SK-N-SH (cell line): ENCODE results near the gene PANK4.

Experiments used
- JUND ChIP-seq: IDR thresholded peaks from 2 replicates; pipeline ENCODE4 v1.4.0; 2012
- NFIC ChIP-seq: IDR thresholded peaks from 2 replicates; pipeline ENCODE4 v1.4.0; 2012; ENCODE audit warnings: borderline replicate concordance
- NRF1 ChIP-seq: IDR thresholded peaks from 2 replicates; pipeline ENCODE4 v1.6.1; 2012; ENCODE audit warnings: low read depth, mild to moderate bottlenecking, low read length
- RXRA ChIP-seq: IDR thresholded peaks from 2 replicates; pipeline ENCODE4 v1.4.0; 2012; ENCODE audit warnings: low read depth, mild to moderate bottlenecking, borderline replicate concordance
- SIN3A ChIP-seq: IDR thresholded peaks from 2 replicates; pipeline ENCODE4 v1.6.1; 2012; ENCODE audit warnings: low read depth, mild to moderate bottlenecking, low read length, moderate library complexity, borderline replicate concordance
- TEAD4 ChIP-seq: IDR thresholded peaks from 2 replicates; pipeline ENCODE4 v1.4.0; 2012; ENCODE audit warnings: mild to moderate bottlenecking, borderline replicate concordance; ENCODE audit not compliant: insufficient read depth
- TF ChIP-seq, protein P1 (sequence below): fragments of 150-350 bp; IDR thresholded peaks from 2 replicates; pipeline ENCODE4 v1.6.1; 2017; ENCODE audit warnings: antibody characterized with exemption, low read length, low read depth, borderline replicate concordance
- TF ChIP-seq, protein P2 (sequence below): fragments of 200-600 bp; sonication (generic); IDR thresholded peaks from 2 replicates; pipeline ENCODE4 v1.6.1; 2017; ENCODE audit warnings: antibody characterized with exemption, mild to moderate bottlenecking, moderate library complexity
- TF ChIP-seq, protein P3 (sequence below): IDR thresholded peaks from 2 replicates; pipeline ENCODE4 v1.4.0; 2012; ENCODE audit warnings: low read depth, borderline replicate concordance

DNA sequence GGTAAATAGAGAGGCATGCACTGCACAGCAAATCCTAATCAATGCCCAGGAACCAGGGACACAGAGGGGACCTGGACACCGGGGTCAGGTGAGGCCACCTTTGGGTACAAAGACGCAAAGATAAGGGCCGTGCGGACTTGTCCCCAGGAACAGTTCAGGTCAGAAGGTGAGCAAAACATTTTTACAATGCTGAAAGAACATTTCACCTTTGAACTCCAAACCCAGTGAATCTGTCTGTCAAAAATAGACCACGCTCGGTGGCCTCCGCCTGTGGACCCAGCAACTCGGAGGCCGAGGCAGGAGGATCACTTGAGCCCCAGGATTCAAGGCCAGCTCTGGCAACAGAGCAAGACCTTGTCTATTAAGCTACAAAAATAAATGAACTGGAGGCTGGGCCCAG is 45.0 kb upstream of the PANK4 start:
- no peak for TF ChIP-seq JUND
- TF ChIP-seq, protein P1, sequence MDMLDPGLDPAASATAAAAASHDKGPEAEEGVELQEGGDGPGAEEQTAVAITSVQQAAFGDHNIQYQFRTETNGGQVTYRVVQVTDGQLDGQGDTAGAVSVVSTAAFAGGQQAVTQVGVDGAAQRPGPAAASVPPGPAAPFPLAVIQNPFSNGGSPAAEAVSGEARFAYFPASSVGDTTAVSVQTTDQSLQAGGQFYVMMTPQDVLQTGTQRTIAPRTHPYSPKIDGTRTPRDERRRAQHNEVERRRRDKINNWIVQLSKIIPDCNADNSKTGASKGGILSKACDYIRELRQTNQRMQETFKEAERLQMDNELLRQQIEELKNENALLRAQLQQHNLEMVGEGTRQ, result no peak
- no peak for TF ChIP-seq NFIC
- TF ChIP-seq, protein P2, sequence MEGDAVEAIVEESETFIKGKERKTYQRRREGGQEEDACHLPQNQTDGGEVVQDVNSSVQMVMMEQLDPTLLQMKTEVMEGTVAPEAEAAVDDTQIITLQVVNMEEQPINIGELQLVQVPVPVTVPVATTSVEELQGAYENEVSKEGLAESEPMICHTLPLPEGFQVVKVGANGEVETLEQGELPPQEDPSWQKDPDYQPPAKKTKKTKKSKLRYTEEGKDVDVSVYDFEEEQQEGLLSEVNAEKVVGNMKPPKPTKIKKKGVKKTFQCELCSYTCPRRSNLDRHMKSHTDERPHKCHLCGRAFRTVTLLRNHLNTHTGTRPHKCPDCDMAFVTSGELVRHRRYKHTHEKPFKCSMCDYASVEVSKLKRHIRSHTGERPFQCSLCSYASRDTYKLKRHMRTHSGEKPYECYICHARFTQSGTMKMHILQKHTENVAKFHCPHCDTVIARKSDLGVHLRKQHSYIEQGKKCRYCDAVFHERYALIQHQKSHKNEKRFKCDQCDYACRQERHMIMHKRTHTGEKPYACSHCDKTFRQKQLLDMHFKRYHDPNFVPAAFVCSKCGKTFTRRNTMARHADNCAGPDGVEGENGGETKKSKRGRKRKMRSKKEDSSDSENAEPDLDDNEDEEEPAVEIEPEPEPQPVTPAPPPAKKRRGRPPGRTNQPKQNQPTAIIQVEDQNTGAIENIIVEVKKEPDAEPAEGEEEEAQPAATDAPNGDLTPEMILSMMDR, result no peak
- no peak for TF ChIP-seq NRF1
- no peak for TF ChIP-seq SIN3A
- no peak for TF ChIP-seq RXRA
- no peak for TF ChIP-seq TEAD4
- TF ChIP-seq, protein P3, sequence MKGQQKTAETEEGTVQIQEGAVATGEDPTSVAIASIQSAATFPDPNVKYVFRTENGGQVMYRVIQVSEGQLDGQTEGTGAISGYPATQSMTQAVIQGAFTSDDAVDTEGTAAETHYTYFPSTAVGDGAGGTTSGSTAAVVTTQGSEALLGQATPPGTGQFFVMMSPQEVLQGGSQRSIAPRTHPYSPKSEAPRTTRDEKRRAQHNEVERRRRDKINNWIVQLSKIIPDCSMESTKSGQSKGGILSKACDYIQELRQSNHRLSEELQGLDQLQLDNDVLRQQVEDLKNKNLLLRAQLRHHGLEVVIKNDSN, result no peak
